LNCaP clone FGC (cell line): ENCODE measurements around the gene PAK5.

ENCODE experiments used
- DNase-seq: peaks from one replicate; pipeline ENCODE4 v3.0.0-alpha.2; 2011; ENCODE audit warnings: low read depth
- H3K4me3 ChIP-seq: 2 replicates; pipeline ENCODE4 v1.5.1; 2011; ENCODE audit warnings: mild to moderate bottlenecking, low read depth, low read length, control low read depth
- TF ChIP-seq, protein P1 (sequence below): IDR thresholded peaks from 2 replicates; pipeline ENCODE4 v1.5.1; 2012; ENCODE audit warnings: mild to moderate bottlenecking; ENCODE audit not compliant: control insufficient read depth, insufficient read depth; ENCODE audit errors: extremely low read depth

PAK5 gene

DNA sequence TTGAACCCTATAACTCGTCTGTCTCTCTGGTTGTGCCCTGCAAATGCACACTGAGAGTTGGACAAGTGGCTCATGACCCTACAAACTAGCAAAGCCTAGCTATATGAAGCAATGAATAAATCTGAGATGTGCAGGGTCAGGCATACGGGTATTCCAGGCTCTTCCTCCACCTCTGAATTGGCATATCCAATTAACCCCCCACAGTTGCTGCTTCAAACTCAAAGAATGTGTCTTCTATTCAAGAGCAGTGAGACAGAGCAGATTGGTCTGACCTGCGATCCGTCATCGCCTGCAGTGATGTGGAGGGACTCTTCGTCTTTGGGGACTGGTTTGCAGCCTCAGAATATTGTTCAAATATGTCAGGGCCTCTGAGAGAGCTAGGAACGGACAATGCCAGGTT, 264.7 kb downstream of the PAK5 start:
- TF ChIP-seq, protein P1, sequence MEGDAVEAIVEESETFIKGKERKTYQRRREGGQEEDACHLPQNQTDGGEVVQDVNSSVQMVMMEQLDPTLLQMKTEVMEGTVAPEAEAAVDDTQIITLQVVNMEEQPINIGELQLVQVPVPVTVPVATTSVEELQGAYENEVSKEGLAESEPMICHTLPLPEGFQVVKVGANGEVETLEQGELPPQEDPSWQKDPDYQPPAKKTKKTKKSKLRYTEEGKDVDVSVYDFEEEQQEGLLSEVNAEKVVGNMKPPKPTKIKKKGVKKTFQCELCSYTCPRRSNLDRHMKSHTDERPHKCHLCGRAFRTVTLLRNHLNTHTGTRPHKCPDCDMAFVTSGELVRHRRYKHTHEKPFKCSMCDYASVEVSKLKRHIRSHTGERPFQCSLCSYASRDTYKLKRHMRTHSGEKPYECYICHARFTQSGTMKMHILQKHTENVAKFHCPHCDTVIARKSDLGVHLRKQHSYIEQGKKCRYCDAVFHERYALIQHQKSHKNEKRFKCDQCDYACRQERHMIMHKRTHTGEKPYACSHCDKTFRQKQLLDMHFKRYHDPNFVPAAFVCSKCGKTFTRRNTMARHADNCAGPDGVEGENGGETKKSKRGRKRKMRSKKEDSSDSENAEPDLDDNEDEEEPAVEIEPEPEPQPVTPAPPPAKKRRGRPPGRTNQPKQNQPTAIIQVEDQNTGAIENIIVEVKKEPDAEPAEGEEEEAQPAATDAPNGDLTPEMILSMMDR, result no peak
- no peak overlapping the region for H3K4me3 ChIP-seq
- no peak for DNase-seq

DNA sequence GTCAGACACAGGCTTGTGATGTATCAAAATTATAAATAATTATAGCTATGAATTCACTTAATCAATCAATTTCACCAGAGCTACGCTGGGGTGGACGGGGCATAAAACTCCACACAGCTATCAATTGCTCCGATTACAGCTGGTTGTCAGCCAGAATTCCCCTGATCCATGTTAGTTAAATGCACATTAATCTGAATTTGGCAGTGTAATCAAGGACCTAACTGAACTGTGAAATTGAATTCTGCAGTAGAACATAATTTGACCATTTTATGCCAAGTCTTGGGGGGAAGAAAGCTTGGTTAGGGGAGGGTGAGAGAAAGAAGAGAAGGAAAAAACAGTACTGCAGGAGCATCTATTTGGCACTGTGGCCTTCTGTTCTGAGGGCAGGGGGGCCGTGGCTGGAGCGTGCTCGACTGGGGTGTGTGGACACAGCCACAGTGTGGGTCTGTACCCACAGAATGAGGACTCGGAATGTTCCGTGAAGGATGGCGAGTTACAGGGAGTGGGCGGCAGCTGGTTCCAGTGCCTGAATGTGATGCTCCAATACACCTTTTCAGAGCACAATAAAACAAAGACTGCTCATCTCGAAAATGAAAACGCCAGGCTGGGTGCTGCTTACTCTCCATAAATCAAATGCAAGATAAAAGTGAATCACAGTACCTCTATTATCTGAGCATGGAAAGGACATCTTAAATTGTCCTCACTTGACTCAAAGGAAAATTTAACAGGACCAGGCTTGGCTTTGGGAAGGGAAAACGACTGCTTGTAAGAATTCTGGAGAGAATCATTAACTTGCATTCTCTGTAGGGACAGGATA, 265.3 kb downstream of the PAK5 start:
- DNase-seq, result no peak
- TF ChIP-seq, protein P1, result no peak
- H3K4me3 ChIP-seq, result no peak overlapping the region

DNA sequence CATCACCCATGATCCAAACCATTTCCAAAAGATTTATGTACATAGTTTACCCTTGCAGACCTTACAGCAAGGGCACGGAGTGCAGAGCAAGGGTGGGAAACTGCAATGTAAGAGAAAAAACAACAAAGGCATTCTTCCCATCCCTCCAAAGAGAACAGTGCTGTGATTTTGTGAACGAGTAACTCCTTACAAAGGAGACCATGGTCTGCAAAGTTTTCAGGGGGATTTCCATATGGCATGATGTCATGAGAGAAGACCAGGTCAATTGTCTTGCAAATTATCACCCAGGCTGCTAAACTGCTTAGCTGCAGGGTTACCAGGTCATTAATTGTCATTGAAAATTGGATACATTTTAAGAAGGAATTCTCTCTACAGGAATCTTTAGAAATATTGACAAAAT, 266.2 kb downstream of the PAK5 start:
- TF ChIP-seq, protein P1, result no peak
- no peak overlapping the region for H3K4me3 ChIP-seq
- no peak for DNase-seq

DNA sequence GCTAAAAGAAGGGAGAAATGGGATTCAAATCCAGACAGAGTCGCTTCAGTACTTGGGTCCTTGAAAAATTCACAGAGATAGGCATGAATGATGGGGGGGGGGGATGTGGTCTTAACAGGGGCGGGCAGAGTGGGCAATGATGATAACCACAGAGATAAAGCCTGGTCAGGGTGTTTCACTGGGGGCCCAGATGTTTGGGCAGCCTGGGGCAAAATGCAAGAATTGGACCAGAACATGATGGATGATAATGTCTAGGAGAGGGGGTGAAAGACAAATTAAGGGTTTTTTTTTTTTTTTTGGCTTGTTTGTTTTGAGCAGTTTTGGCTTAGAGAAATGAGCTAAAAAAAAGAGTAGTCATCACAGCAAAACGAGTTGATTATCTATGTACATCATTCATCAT, 267.1 kb downstream of the PAK5 start:
- TF ChIP-seq, protein P1, result no peak
- H3K4me3 ChIP-seq, result no peak overlapping the region
- DNase-seq, result no peak

DNA sequence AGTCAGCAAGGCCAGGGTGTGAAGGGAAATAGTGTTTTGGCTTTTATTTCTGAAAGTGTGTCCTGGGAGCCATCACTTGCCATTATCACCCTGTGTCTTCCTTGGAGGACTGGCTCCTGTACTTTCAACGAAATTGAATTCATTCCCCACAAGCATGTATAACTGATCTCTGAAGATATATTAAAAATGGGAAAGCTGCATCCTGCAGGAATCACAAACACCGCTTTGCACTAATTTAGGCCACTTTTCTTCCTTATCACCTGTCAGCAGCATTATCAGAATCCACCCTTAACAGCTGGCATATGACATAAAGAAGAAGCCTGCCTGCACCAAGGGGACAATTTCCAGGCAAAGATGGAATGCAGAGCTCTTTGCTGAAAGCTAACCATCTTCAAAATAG, 268.3 kb downstream of the PAK5 start:
- DNase-seq, result no peak
- TF ChIP-seq, protein P1, result no peak
- H3K4me3 ChIP-seq, result no peak overlapping the region

DNA sequence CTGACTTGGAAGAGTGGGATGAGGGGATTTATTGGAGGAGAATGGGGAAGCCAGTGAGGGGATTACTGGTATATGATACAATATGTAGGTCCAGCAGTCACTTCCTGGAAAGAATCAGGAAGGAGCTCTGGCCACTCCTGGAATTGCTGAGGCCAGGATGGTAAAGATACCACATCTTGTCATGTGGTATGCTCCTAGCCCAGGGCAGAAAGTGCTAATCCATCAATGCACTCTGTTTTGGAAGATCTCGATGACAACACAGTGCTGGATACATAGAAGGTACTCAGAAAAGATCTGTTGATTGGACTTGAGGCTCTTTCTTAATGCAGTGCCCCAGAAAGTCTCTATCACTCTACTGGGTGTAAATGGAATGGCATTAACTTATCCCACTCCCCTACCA, 271.9 kb downstream of the PAK5 start:
- no peak for DNase-seq
- no peak overlapping the region for H3K4me3 ChIP-seq
- TF ChIP-seq, protein P1, result no peak
